ENCODE results near the gene CEP70.

GRCh38 chr3:138469874-138470273 lies 124.2 kb downstream of the CEP70 start:
- no peak for TF ChIP-seq EZH2 (IDR thresholded peaks at IDR 0.05)
- TF ChIP-seq POLR2AphosphoS5 (IDR thresholded peaks at IDR 0.05; ENCODE audit: borderline replicate concordance, low read depth, low read length), result no peak
